DMS 273 treated with DMSO at 0.1 percent for 48 hours (cell line): ENCODE data around the gene EHBP1.
"Not testable (repeated sequence)": the region's sequence is repeated elsewhere in the genome, so short reads cannot be mapped to it uniquely, and the experiment has no call there.

Source experiments
- DNase-seq: peaks from one replicate; lab custom pipeline; 2025; lab: John Stamatoyannopoulos, UW

The EHBP1 gene

GRCh38 chr2:62705859-62706720, 577 bp downstream of the EHBP1 start:
- DNase-seq: no peak

DNA sequence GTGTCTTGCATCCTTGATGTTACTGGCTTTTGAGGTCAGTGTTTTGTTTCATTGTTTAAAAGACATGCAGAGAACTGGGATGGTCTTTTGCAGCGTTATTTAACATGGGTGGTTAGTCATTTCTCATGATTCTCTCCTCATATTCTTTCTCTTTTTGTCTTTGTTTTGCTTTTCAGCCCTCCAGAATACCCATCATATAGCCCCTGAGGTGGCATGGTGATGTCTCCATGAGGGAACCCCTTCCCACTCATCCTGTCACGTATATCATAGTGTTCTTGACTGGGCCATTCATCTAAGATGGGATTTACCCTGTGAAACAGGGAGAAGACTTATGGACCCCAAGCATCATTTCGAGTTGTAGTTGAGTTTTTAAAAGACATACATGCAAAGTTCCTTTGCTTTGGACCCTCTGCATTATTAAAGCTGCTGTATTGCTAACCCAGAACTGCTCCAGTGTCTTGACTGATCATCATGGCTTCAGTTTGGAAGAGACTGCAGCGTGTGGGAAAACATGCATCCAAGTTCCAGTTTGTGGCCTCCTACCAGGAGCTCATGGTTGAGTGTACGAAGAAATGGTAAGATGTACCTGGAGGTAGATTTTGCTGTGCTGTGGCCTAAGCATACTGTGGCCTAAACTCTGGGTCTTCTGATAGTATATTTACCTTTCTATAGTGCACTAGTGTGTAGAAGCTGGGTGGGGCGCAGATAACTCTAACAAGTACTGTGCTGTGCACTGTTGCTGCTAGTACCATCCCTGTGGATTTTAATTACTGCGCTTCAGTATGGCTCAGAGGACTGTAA, 1.4 kb downstream of the EHBP1 start:
- DNase-seq: no peak

DNA sequence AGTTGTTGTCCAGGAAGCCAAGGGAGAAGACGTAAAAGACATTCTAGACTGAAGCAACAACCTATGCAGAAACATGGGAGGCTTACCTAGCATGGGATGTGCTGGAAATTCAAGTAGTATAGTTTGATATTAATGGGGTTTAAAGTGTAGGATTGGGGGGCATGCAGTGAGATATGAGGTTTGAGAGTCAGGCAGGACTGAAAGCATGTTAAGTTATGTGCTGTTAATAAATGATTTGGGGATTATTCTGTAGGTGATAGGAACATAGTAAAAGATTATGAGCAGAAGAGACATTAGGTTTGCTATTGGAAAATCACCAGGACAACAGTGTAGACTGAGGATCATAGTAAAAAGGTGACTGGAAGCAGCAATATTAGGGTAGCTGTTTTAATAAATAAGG, 3.2 kb downstream of the EHBP1 start:
- no peak for DNase-seq

DNA sequence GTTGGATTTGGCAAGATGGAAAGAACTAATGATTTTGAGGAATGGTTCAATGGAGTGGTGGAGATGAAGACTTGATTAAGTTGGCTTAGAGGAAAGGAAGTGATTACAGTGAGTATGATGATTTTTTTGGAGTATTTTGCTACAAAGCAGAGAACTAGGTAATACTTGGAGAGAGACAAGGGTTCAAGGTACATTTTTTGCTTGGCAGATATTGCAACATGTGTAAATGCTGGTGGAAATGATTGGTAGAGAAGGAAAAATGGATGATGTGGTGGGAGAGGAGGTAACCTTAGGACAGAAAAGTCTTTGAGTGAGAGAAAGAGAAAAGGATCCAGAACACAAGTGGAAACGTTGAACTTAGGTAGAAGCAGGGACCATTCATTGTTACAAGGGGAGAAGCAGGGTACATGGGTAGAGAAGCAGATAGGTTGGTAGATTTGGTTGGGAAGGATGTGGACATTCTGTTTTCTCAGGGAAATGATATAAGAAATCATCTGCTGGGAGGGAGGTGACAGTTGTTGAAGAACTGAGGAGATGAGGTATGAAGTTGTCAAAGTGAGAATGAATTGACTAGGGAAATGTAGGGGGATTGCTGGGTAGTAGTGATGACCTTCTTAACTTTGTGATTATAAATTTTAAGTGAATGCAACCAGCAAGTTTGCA, 6.5 kb downstream of the EHBP1 start:
- no peak for DNase-seq

DNA sequence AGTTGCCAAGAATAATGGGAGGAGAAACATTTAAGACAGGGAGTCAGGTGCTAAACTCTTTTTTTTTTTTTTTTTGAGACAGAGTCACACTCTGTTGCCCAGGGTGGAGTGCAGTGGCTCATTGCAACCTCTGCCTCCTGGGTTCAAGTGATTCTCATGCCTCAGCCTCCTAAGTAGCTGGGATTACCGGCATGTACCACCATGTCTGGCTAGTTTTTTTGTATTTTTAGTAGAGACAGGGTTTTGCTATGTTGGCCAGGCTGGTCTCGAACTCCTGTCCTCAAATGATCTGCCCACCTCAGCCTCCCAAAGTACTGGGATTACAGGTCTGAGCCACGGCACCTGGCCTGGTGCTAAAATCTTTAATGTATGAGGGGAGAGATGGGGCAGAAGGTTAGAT, 7.7 kb downstream of the EHBP1 start:
- DNase-seq: not testable (repeated sequence)

DNA sequence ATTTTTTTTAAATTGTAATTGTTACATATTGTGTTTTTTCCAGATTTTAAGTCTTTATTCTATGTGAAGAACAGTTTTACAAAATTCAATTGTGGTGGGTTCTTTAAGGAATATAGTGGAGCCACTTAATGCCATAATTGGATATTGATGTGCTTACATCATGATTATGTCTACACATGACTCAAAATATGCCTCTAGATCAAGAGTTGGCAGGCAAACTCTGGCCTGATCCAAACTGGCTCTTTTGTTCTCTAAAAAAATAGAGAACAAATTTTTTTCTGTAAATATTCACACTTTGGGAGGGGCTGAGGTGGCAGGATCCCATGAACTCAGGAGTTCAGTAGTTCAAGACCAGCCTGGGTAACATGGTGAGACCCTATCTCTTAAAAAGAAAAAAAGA, 8.3 kb downstream of the EHBP1 start:
- DNase-seq: no peak

GRCh38 chr2:62716768-62717167, 11.3 kb downstream of the EHBP1 start:
- DNase-seq: no peak

DNA sequence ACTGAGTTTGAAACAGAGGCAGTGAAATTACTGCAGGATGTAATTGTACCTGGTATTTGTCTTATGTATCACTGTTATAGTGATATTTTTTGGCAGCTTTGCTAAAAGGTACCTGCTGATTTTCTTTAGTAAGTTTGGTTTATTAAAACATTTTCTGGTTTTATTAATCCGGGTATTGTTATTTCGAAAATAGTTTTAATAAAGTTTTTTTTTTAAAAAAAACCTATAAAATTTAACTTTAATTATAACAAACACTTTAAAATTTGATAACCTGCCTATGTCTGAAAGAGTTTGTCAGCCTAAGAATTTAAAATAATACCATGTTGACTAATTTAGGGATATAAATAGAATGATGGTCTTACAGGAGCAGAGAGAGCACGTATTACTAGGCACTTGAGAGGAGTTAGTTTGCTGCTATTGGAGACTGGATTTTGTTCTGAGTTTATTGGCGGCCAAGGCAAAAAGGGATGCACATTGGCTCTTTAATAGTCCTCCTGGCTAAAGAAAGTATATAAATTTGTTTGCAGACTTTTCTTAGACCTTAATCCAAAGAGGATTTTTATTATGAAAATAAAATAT, 12.1 kb downstream of the EHBP1 start:
- DNase-seq: no peak

GRCh38 chr2:62718225-62718822, 12.8 kb downstream of the EHBP1 start:
- DNase-seq: no peak

- no peak for DNase-seq
These were observed 14.2 kb downstream of the EHBP1 start for GRCh38 chr2:62719757-62720156.

DNA sequence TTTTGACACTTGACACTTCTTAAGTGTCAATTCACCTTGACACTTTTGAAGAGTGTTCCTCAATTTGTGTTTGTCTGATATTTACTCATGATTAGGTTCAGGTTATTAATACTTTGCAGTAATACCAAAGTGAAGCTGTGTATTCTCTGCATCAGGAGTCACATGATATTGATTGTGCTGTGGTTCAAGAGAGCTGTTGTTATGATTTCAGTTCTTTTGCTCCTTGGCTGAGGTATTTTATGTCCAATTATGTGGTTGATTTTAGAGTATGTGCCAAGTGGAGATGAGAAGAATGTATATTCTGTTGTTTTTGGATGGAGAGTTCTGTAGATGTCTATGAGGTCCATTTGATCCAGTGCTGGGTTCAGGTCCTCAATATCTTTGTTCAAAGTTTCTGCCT, 17.2 kb downstream of the EHBP1 start:
- DNase-seq: no peak

DNA sequence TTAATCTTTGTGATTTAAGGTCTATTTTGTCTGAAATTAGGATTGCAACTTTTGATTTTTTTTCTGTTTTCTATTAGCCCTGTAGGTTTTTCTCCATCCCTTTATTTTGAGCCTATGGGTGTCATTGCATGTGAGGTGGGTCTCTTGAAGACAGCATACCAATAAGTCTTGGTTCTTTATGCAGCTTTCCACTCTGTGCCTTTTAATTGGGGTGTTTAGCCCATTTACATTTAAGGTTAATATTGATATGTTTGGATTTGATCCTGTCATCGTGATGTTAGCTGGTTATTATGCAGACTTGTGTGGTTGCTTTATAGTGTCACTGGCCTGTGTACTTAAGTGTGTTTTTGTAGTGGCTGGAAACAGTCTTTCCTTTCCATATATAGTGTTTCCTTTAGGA, 17.7 kb downstream of the EHBP1 start:
- DNase-seq: no peak

GRCh38 chr2:62724106-62724505, 18.6 kb downstream of the EHBP1 start:
- no peak for DNase-seq

DNA sequence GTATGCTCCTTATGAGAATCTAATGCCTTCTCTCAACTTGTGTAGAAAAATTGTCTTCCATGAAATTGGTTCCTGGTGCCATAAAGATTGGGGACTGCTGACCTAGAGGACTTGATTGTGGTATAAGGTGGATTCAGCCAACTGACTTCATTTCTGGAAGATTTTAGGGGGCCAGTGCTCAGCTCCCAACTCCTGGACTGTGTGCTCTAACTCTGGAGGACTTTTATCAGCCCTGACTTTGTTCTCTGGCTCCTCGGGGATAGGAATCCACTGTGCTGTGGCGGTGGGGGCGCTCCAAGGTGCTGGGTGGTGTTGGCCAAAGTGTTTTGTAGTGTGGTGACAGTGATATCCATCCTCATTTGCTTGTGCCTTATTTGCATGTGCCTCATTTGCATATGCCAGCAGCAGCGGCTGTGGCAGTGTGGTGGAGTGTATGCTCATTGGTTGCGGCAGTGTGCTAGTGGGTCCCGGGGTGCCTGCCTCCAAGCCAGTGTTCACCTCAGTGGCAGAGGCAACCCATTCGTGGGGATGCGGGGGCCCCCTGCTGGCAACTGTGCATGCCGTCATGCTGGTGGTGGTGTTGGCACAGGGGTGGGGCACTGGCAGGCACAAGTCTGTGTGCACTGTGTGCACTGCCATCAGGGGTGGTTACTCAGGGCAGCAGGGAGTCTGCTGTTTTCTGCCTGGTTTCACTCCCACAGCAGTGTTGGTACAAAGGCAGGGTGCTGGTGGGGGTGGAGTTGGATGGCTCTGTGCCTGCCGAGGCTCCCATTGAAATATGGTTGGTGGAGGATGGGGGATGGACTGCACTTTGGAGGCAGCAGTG, 19.6 kb downstream of the EHBP1 start:
- DNase-seq: no peak

DNA sequence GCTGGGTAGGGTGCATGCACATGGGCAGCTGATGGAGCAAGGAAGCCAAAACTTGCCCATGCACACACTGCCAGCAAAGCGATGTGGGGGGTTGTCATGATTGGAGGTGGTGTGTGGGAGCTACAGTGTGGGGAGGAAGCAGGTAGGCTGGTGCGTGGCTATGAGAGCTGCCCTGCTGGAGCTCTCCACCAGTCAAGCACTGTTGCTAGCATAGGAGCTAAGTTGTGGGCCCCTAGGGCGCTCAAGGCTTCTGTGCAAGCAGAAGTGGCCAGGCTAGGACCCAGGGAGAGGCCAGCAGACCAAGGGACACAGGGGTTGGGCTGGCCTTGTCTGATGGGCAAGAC, 20.2 kb downstream of the EHBP1 start:
- DNase-seq: no peak

DNA sequence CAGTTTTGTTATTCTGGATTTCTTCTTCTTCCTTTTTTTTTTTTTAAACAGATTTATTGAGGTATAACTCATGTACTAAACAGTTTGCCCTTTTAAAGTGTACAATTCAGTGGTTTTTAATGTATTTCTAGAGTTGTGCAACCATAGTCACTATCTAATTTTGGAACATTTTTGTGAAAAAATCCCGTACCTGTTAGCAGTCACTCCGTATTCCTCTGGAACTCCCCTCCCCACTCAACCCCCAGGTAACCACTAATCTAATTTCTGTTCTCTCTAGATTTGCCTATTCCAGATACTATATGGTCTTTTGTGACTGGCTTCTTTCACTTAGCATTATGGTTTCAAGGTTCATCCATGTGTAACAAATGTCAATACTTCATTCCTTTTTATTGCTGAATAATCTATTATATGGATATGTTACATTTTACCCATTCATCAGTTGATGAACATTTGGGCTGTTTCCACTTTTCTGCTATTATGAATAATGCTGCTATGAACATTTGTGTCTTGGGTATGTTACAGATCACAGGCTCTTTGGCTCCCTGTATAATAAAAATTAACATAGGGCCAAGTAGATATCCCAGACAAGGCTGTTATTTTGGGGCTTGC, 21.9 kb downstream of the EHBP1 start:
- DNase-seq: no peak

- no peak for DNase-seq
These were observed 22.5 kb downstream of the EHBP1 start for GRCh38 chr2:62727876-62728566.

DNA sequence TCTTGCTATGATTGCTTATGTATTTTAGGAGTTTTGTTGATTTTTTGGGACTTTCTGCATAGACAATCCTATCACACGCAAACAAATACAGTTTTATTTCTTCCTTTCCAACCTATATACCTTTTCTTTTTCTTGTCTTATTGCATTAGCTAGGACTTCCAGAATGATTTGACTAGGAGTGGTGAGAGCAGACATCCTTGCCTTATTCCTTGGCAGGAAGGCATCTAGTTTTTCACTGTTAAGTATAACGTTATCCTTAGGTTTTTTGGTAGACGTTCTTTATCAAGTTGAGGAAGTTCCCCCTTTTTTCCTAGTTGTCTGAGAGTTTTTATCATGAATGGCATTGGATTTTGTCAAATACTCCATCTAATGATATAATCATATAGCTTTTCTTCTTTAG, 25.8 kb downstream of the EHBP1 start:
- DNase-seq: no peak

DNA sequence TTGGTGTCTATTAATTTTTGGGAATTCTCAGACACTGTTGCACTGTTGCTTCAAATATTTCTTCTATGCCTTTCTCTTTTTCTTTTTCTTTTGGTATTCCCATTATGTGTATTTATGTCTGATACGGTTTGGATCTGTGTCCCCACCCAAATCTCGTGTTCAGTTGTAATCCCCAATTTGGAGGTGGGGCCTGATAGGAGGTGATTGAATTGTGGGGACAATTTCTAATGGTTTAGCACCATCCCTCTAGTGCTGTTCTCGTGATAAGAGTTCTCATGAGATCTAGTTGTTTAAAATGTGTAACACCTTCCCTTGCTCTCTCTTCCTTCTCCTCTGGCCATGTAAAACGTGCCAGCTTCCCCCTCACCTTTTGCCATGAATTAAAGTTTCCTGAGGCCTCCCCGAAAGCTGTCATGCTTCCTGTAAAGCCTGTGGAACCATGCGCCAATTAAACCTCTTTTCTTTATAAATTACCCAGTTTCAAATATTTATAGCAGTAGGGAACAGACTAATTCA, 26.8 kb downstream of the EHBP1 start:
- no peak for DNase-seq

- DNase-seq: no peak
These were observed 28.0 kb downstream of the EHBP1 start for GRCh38 chr2:62733546-62733945.
